ENCODE data around the gene PRKG1.
"Not testable (repeated sequence)": the region's sequence is repeated elsewhere in the genome, so short reads cannot be mapped to it uniquely, and the experiment has no call there.

The PRKG1 gene

GRCh38 chr10:52232561-52233350, 1158.5 kb downstream of the PRKG1 start:
- H3K27ac ChIP-seq (ENCODE audit: low read depth, low read length) = no peak overlapping the region
- H3K4me3 ChIP-seq (ENCODE audit: low read length) = no peak overlapping the region
- H3K4me2 ChIP-seq (ENCODE audit: low read length) = no peak overlapping the region

GRCh38 chr10:52233351-52233991, 1159.2 kb downstream of the PRKG1 start:
- H3K9me2 ChIP-seq (replicated peaks; ENCODE audit: control insufficient read depth, low read length); H3K4me3 ChIP-seq (ENCODE audit: low read length); H3F3A ChIP-seq (ENCODE audit: control insufficient read depth, insufficient read depth); H3K4me2 ChIP-seq (ENCODE audit: low read length); H3K27ac ChIP-seq (ENCODE audit: low read depth, low read length); H3K79me2 ChIP-seq (ENCODE audit: control insufficient read depth, low read length); H3K36me3 ChIP-seq (ENCODE audit: control insufficient read depth, low read length); H3K27me3 ChIP-seq (ENCODE audit: control insufficient read depth, low read length); H3K9me3 ChIP-seq (ENCODE audit: control insufficient read depth, insufficient read depth, low read length); H4K20me1 ChIP-seq (ENCODE audit: control insufficient read depth, insufficient read depth, low read depth, low read length): not testable (repeated sequence)
- peaks cover 13% of the 10 kb centered on the region for H3K4me1 ChIP-seq (ENCODE audit: control insufficient read depth, low read length)

More at GRCh38 chr10:52232561-52233350, 1158.5 kb downstream of the PRKG1 start:
- Histone ChIP-seq H3F3A (ENCODE audit: control insufficient read depth, insufficient read depth) (no peaks in the 10 kb centered on the region), H3K79me2 (ENCODE audit: control insufficient read depth, low read length) (no peaks in the 10 kb centered on the region), H3K36me3 (ENCODE audit: control insufficient read depth, low read length) (no peaks in the 10 kb centered on the region), H3K27me3 (ENCODE audit: control insufficient read depth, low read length) (no peaks in the 10 kb centered on the region), H3K9me3 (ENCODE audit: control insufficient read depth, insufficient read depth, low read length) (no peaks in the 10 kb centered on the region), H4K20me1 (ENCODE audit: control insufficient read depth, insufficient read depth, low read depth, low read length) (no peaks in the 10 kb centered on the region), H3K4me1 (ENCODE audit: control insufficient read depth, low read length) (peaks cover 13% of the 10 kb centered on the region), H3K9me2 (replicated peaks; ENCODE audit: control insufficient read depth, low read length) (no peaks in the 10 kb centered on the region)
- TF ChIP-seq EZH2phosphoT487 (IDR thresholded peaks at IDR 0.05; ENCODE audit: borderline replicate concordance, low read length) (no peak), CTCF (IDR thresholded peaks at IDR 0.05; ENCODE audit: low read depth, low read length, poor library complexity, severe bottlenecking) (no peak)

GRCh38 chr10:52239771-52240170, 1165.5 kb downstream of the PRKG1 start:
- H3K9me2 ChIP-seq (replicated peaks; ENCODE audit: control insufficient read depth, low read length) = no peaks in the 10 kb centered on the region
- H3K27me3 ChIP-seq (ENCODE audit: control insufficient read depth, low read length) = no peaks in the 10 kb centered on the region
- no peaks in the 10 kb centered on the region for H3F3A ChIP-seq (ENCODE audit: control insufficient read depth, insufficient read depth)
- H3K36me3 ChIP-seq (ENCODE audit: control insufficient read depth, low read length) = no peaks in the 10 kb centered on the region
- H3K4me2 ChIP-seq (ENCODE audit: low read length) = no peak overlapping the region
- H3K4me1 ChIP-seq (ENCODE audit: control insufficient read depth, low read length) = no peaks in the 10 kb centered on the region
- TF ChIP-seq CTCF (IDR thresholded peaks at IDR 0.05; ENCODE audit: low read depth, low read length, poor library complexity, severe bottlenecking) (no peak), EZH2phosphoT487 (IDR thresholded peaks at IDR 0.05; ENCODE audit: borderline replicate concordance, low read length) (no peak)
- no peaks in the 10 kb centered on the region for H4K20me1 ChIP-seq (ENCODE audit: control insufficient read depth, insufficient read depth, low read depth, low read length)
- no peaks in the 10 kb centered on the region for H3K9me3 ChIP-seq (ENCODE audit: control insufficient read depth, insufficient read depth, low read length)
- H3K4me3 ChIP-seq (ENCODE audit: low read length) = no peak overlapping the region
- no peak overlapping the region for H3K27ac ChIP-seq (ENCODE audit: low read depth, low read length)
- no peaks in the 10 kb centered on the region for H3K79me2 ChIP-seq (ENCODE audit: control insufficient read depth, low read length)

GRCh38 chr10:52245547-52245946, 1171.3 kb downstream of the PRKG1 start:
- Histone ChIP-seq H3K36me3 (ENCODE audit: control insufficient read depth, low read length) (no peaks in the 10 kb centered on the region), H3K4me1 (ENCODE audit: control insufficient read depth, low read length) (peaks cover 18% of the 10 kb centered on the region), H3K79me2 (ENCODE audit: control insufficient read depth, low read length) (no peaks in the 10 kb centered on the region), H3K9me3 (ENCODE audit: control insufficient read depth, insufficient read depth, low read length) (no peaks in the 10 kb centered on the region), H3K27ac (ENCODE audit: low read depth, low read length) (no peak overlapping the region), H3K9me2 (replicated peaks; ENCODE audit: control insufficient read depth, low read length) (no peaks in the 10 kb centered on the region), H3K4me2 (ENCODE audit: low read length) (peak overlapping the region; percentile 20; the same call in 1 of the 2 replicates), H3K4me3 (ENCODE audit: low read length) (no peak overlapping the region), H3K27me3 (ENCODE audit: control insufficient read depth, low read length) (no peaks in the 10 kb centered on the region), H4K20me1 (ENCODE audit: control insufficient read depth, insufficient read depth, low read depth, low read length) (no peaks in the 10 kb centered on the region), H3F3A (ENCODE audit: control insufficient read depth, insufficient read depth) (no peaks in the 10 kb centered on the region)
- no peak for TF ChIP-seq CTCF (IDR thresholded peaks at IDR 0.05; ENCODE audit: low read depth, low read length, poor library complexity, severe bottlenecking)
- TF ChIP-seq EZH2phosphoT487 (IDR thresholded peaks at IDR 0.05; ENCODE audit: borderline replicate concordance, low read length) = no peak

- not testable (repeated sequence) for H3K4me2 ChIP-seq (ENCODE audit: low read length); H3K4me3 ChIP-seq (ENCODE audit: low read length); H3K9me2 ChIP-seq (replicated peaks; ENCODE audit: control insufficient read depth, low read length); H4K20me1 ChIP-seq (ENCODE audit: control insufficient read depth, insufficient read depth, low read depth, low read length); H3F3A ChIP-seq (ENCODE audit: control insufficient read depth, insufficient read depth); H3K36me3 ChIP-seq (ENCODE audit: control insufficient read depth, low read length); H3K27me3 ChIP-seq (ENCODE audit: control insufficient read depth, low read length); H3K27ac ChIP-seq (ENCODE audit: low read depth, low read length); H3K79me2 ChIP-seq (ENCODE audit: control insufficient read depth, low read length); H3K9me3 ChIP-seq (ENCODE audit: control insufficient read depth, insufficient read depth, low read length)
- H3K4me1 ChIP-seq (ENCODE audit: control insufficient read depth, low read length) = peaks cover 22% of the 10 kb centered on the region
Measured at GRCh38 chr10:52247929-52248328, 1173.6 kb downstream of the PRKG1 start.
